Osteocyte (in vitro differentiated cells): Measurements from ENCODE around the gene MAGEA2B. TPM values are rescaled to one million over a fixed set of nuclear protein-coding genes. Genes with fewer than 3 reads are reported as not detected.
"Not testable (repeated sequence)": the region's sequence is repeated elsewhere in the genome, so short reads cannot be mapped to it uniquely, and the experiment has no call there.

Source experiments
- DNase-seq: peaks from one replicate; pipeline ENCODE4 v3.0.0; 2021; ENCODE audit warnings: mixed read lengths; ENCODE audit not compliant: unreplicated experiment; ENCODE audit errors: extremely low spot score
- H3K27ac Mint-ChIP-seq: one replicate; pipeline ENCODE4 v1.8.0; 2021; ENCODE audit warnings: mild to moderate bottlenecking, mixed read lengths; ENCODE audit not compliant: unreplicated experiment
- H3K27me3 Mint-ChIP-seq: one replicate; pipeline ENCODE4 v1.8.0; 2021; ENCODE audit warnings: mixed read lengths; ENCODE audit not compliant: unreplicated experiment
- H3K36me3 Mint-ChIP-seq: one replicate; pipeline ENCODE4 v1.8.0; 2021; ENCODE audit warnings: mixed read lengths; ENCODE audit not compliant: unreplicated experiment
- H3K4me1 Mint-ChIP-seq: one replicate; pipeline ENCODE4 v1.8.0; 2021; ENCODE audit warnings: mixed read lengths; ENCODE audit not compliant: unreplicated experiment
- H3K4me3 Mint-ChIP-seq: one replicate; pipeline ENCODE4 v1.8.0; 2021; ENCODE audit warnings: mild to moderate bottlenecking, moderate library complexity, mixed read lengths; ENCODE audit not compliant: unreplicated experiment
- H3K9me3 Mint-ChIP-seq: one replicate; pipeline ENCODE4 v1.8.0; 2021; ENCODE audit warnings: mixed read lengths; ENCODE audit not compliant: unreplicated experiment
- long read RNA-seq: library from polyadenylated mRNA; unstranded; transcript quantifications from one replicate; pipeline ENCODE4 v2.0.0, GENCODE V29; 2021
- total RNA-seq: library from RNA; stranded (reverse); gene quantifications from 2 replicates; pipeline ENCODE4 v1.2.1, GENCODE V29; 2021
- TF ChIP-seq, protein P1 (sequence below): fragments of 200-600 bp; sonication (generic); IDR thresholded peaks from 2 replicates; pipeline ENCODE4 v1.5.0; 2021; ENCODE audit warnings: antibody characterized with exemption, mild to moderate bottlenecking, moderate library complexity

Gene MAGEA2B
- total RNA-seq = not detected in 2 replicates
- long read RNA-seq, partial matches to known transcripts = 0 of 1 reads
- long read RNA-seq, other reads (novel, unspliced or antisense) = 1 of 1 reads

GRCh38 chrX:152713815-152714787, at the start of gene MAGEA2B:
MAGEA2B (plus strand) TSS chrX:152714628; CDS start chrX:152717107, 2,479 bp downstream.
- not testable (repeated sequence) for H3K27me3 Mint-ChIP-seq, H3K36me3 Mint-ChIP-seq, H3K4me3 Mint-ChIP-seq, H3K4me1 Mint-ChIP-seq, H3K9me3 Mint-ChIP-seq, H3K27ac Mint-ChIP-seq, DNase-seq

- H3K27ac Mint-ChIP-seq = no peak overlapping the region
- H3K4me1 Mint-ChIP-seq = no peaks in the 10 kb centered on the region
- no peaks in the 10 kb centered on the region for H3K36me3 Mint-ChIP-seq
- H3K27me3 Mint-ChIP-seq = no peaks in the 10 kb centered on the region
- H3K9me3 Mint-ChIP-seq = peaks cover 22% of the 10 kb centered on the region
- H3K4me3 Mint-ChIP-seq = no peak overlapping the region
- DNase-seq = no peak
- TF ChIP-seq, protein P1, sequence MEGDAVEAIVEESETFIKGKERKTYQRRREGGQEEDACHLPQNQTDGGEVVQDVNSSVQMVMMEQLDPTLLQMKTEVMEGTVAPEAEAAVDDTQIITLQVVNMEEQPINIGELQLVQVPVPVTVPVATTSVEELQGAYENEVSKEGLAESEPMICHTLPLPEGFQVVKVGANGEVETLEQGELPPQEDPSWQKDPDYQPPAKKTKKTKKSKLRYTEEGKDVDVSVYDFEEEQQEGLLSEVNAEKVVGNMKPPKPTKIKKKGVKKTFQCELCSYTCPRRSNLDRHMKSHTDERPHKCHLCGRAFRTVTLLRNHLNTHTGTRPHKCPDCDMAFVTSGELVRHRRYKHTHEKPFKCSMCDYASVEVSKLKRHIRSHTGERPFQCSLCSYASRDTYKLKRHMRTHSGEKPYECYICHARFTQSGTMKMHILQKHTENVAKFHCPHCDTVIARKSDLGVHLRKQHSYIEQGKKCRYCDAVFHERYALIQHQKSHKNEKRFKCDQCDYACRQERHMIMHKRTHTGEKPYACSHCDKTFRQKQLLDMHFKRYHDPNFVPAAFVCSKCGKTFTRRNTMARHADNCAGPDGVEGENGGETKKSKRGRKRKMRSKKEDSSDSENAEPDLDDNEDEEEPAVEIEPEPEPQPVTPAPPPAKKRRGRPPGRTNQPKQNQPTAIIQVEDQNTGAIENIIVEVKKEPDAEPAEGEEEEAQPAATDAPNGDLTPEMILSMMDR = no peak
These were observed 40.3 kb upstream of the MAGEA2B start for GRCh38 chrX:152674135-152674534.

GRCh38 chrX:152674652-152675051, 39.8 kb upstream of the MAGEA2B start:
- H3K27ac Mint-ChIP-seq, H3K4me3 Mint-ChIP-seq, H3K36me3 Mint-ChIP-seq, H3K4me1 Mint-ChIP-seq, DNase-seq, H3K27me3 Mint-ChIP-seq: not testable (repeated sequence)
- peaks cover 19% of the 10 kb centered on the region for H3K9me3 Mint-ChIP-seq

DNA sequence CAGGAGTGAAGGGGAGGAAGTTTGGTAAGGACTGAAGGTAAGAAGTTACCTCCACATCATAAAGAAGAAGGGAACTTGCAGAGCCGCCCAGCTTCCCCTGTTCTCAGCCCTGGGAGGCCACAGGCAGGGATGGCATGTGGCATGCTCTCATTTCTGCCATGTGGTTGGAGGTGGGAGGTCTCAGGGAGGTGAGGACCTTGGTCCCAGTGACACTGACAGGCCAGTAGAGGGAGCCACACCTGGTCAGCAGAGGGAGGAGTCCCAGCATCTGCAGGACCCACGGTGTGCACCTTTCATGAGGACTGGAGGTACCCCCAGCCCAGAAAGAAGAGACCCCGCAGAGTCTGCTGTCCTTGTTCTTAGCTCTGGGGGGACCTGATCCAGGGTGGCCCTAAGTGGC, 33.4 kb upstream of the MAGEA2B start:
- not testable (repeated sequence) for H3K36me3 Mint-ChIP-seq, H3K4me3 Mint-ChIP-seq, H3K27ac Mint-ChIP-seq, H3K4me1 Mint-ChIP-seq, H3K27me3 Mint-ChIP-seq, H3K9me3 Mint-ChIP-seq, DNase-seq

GRCh38 chrX:152697952-152698931, 16.2 kb upstream of the MAGEA2B start, which contains the start of gene MAGEA3:
MAGEA3 (plus strand) TSS chrX:152698794; CDS start chrX:152700833, 2,039 bp downstream.
- H3K27me3 Mint-ChIP-seq, DNase-seq, H3K27ac Mint-ChIP-seq, H3K36me3 Mint-ChIP-seq, H3K9me3 Mint-ChIP-seq, H3K4me1 Mint-ChIP-seq, H3K4me3 Mint-ChIP-seq: not testable (repeated sequence)

DNA sequence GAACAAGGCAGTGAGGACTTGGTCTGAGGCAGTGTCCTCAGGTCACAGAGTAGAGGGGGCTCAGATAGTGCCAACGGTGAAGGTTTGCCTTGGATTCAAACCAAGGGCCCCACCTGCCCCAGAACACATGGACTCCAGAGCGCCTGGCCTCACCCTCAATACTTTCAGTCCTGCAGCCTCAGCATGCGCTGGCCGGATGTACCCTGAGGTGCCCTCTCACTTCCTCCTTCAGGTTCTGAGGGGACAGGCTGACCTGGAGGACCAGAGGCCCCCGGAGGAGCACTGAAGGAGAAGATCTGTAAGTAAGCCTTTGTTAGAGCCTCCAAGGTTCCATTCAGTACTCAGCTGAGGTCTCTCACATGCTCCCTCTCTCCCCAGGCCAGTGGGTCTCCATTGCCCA, 14.0 kb upstream of the MAGEA2B start:
- H3K9me3 Mint-ChIP-seq, H3K27ac Mint-ChIP-seq, H3K4me3 Mint-ChIP-seq, H3K36me3 Mint-ChIP-seq, H3K27me3 Mint-ChIP-seq, H3K4me1 Mint-ChIP-seq: not testable (repeated sequence)
- peak; percentile 72 for DNase-seq

DNA sequence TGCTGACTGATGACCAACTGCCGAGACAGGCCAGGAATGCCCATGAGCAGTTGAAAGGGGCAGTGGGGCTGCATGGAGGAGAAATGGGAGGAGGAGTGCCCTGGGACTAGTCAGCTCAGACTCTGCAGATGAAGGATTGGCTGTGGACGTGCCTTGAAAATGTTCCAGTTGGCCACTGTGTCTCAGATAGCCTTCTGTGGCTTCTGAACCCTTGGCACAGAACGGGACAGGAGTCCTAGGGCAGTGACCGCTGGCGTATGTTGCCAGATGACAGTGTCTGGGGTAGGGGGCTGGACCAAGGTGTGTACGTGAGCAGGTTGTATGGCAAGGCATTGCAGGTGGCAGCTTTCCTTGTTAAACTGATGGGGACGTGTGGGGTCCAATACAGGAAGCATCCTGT, 7.9 kb upstream of the MAGEA2B start:
- not testable (repeated sequence) for H3K4me1 Mint-ChIP-seq, H3K4me3 Mint-ChIP-seq, H3K27ac Mint-ChIP-seq, H3K27me3 Mint-ChIP-seq, DNase-seq, H3K9me3 Mint-ChIP-seq, H3K36me3 Mint-ChIP-seq

- H3K27ac Mint-ChIP-seq = not testable (repeated sequence)
These were observed 5.3 kb upstream of the MAGEA2B start, which contains the start of gene CSAG2 for GRCh38 chrX:152709173-152709572. CSAG2 (minus strand) TSS chrX:152709273; CDS start chrX:152709112, 161 bp downstream.

DNA sequence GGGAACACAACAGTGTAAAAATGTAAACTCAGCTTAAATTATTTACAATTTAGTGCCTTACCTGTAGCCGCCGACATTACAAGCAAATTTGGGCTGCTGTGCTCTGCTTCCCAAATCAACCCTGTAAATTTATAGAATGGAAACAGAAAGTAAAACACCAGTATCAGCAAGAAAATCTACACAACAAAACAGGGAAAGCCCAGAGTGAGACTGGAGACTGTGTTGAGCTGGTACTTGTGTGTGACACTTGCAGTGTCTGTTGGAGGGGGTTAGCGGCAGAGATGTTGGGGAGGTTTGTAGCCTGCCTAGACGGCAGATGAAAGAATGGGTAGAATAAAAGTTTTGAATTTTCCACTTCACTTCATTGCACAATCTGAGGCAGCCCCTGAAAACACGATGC, 1.2 kb upstream of the MAGEA2B start:
- H3K27ac Mint-ChIP-seq, H3K9me3 Mint-ChIP-seq, DNase-seq, H3K4me1 Mint-ChIP-seq, H3K36me3 Mint-ChIP-seq, H3K4me3 Mint-ChIP-seq, H3K27me3 Mint-ChIP-seq: not testable (repeated sequence)

More at GRCh38 chrX:152709173-152709572, 5.3 kb upstream of the MAGEA2B start, which contains the start of gene CSAG2:
- H3K4me1 Mint-ChIP-seq, H3K9me3 Mint-ChIP-seq, H3K4me3 Mint-ChIP-seq, H3K27me3 Mint-ChIP-seq, DNase-seq, H3K36me3 Mint-ChIP-seq: not testable (repeated sequence)
